GM12892 (cell line): ENCODE data around the gene MN1.

Experiments
- POLR2A ChIP-seq: IDR thresholded peaks from 2 replicates; pipeline ENCODE4 v1.6.1; 2011; ENCODE audit warnings: low read depth, low read length, control low read depth
- POLR2AphosphoS5 ChIP-seq: IDR thresholded peaks from 2 replicates; pipeline ENCODE4 v1.6.1; 2011; ENCODE audit warnings: low read depth, low read length, control low read depth
- TAF1 ChIP-seq: IDR thresholded peaks from 2 replicates; pipeline ENCODE4 v1.6.1; 2011; ENCODE audit warnings: low read depth, mild to moderate bottlenecking, control low read depth, low read length, borderline replicate concordance

- TF ChIP-seq POLR2A (no peak), POLR2AphosphoS5 (no peak), TAF1 (no peak)
Observed at GRCh38 chr22:27734066-27734465, 67.5 kb downstream of the MN1 start.
